H1 (cell line): Measurements from ENCODE around the gene CSH1. TPM values are rescaled to one million over a fixed set of nuclear protein-coding genes. Genes with fewer than 3 reads are reported as not detected.

Experiments used
- CTCF ChIA-PET: fragments of 300-600 bp; sonication (Branson Sonifier 250); formaldehyde crosslinking; loops from one replicate; lab custom pipeline; 2021; ENCODE audit not compliant: partially characterized antibody; lab: Charles Lee
- POLR2A ChIA-PET: fragments of 300-600 bp; sonication (Branson Sonifier 250); formaldehyde crosslinking; loops from one replicate; lab custom pipeline; 2021; ENCODE audit warnings: inconsistent platforms; ENCODE audit not compliant: partially characterized antibody; lab: Charles Lee
- DNase-seq, 2 experiments: peaks; one replicate each; pipeline versions ENCODE4 v3.0.0 to v3.0.0-alpha.2; 2010 to 2022; ENCODE audit warnings: low spot score in 2 of 2, low read depth in 1 of 2, mixed read lengths in 1 of 2
- FAIRE-seq: peaks from 2 replicates; lab custom pipeline; 2011; peaks lifted over from hg19 to GRCh38; lab: Jason Lieb, UNC
- H2AFZ ChIP-seq: 2 replicates; pipeline ENCODE4 v1.8.1; 2012; ENCODE audit warnings: low read length, inconsistent platforms
- H2AK5ac ChIP-seq: 2 replicates; pipeline ENCODE4 v1.6.1; 2013; ENCODE audit warnings: low read depth, low read length
- H2BK120ac ChIP-seq: replicated peaks from 2 replicates; pipeline ENCODE3; 2013; ENCODE audit warnings: low read depth, low read length, inconsistent platforms
- H2BK12ac ChIP-seq: 2 replicates; pipeline ENCODE4 v1.6.1; 2013; ENCODE audit warnings: low read depth, low read length
- H2BK15ac ChIP-seq: 2 replicates; pipeline ENCODE4 v1.6.1; 2013; ENCODE audit warnings: low read length
- H2BK20ac ChIP-seq: 2 replicates; pipeline ENCODE4 v1.6.1; 2013; ENCODE audit warnings: low read length
- H2BK5ac ChIP-seq: 2 replicates; pipeline ENCODE4 v1.6.1; 2013; ENCODE audit warnings: low read depth, low read length
- H3K14ac ChIP-seq: 2 replicates; pipeline ENCODE4 v1.6.1; 2013; ENCODE audit warnings: inconsistent platforms; ENCODE audit not compliant: insufficient read length
- H3K18ac ChIP-seq: 2 replicates; pipeline ENCODE4 v1.6.1; 2013; ENCODE audit warnings: low read length; ENCODE audit errors: extremely low read depth
- H3K23ac ChIP-seq: 2 replicates; pipeline ENCODE4 v1.6.1; 2013; ENCODE audit warnings: inconsistent platforms; ENCODE audit not compliant: insufficient read length
- H3K23me2 ChIP-seq: 2 replicates; pipeline ENCODE4 v1.6.1; 2013; ENCODE audit warnings: low read depth, low read length
- H3K27ac ChIP-seq: 2 replicates; pipeline ENCODE4 v1.6.1; 2011; ENCODE audit warnings: low read depth, low read length, inconsistent platforms
- H3K27me3 ChIP-seq, 4 experiments: replicated peaks in 1 of 4; 1 replicate in 1 of 4; 2 replicates in 3 of 4; pipeline versions ENCODE4 v1.6.1 to v1.8.1; 2011 to 2013; ENCODE audit warnings: low read length in 3 of 4, mild to moderate bottlenecking in 3 of 4, inconsistent platforms in 2 of 4, mixed read lengths in 2 of 4, moderate library complexity in 1 of 4; ENCODE audit not compliant: control insufficient read depth in 3 of 4, insufficient read depth in 3 of 4; ENCODE audit errors: extremely low read depth in 1 of 4
- H3K36me3 ChIP-seq, 4 experiments: 2 replicates each; pipeline versions ENCODE4 v1.6.1 to v1.8.1; 2011 to 2013; ENCODE audit warnings: mild to moderate bottlenecking in 4 of 4, low read length in 3 of 4, moderate library complexity in 2 of 4, control low read depth in 1 of 4, inconsistent platforms in 1 of 4; ENCODE audit not compliant: insufficient read depth in 4 of 4, control insufficient read depth in 2 of 4
- H3K4ac ChIP-seq: replicated peaks from 2 replicates; pipeline ENCODE3; 2013; ENCODE audit warnings: low read length, low read depth, mixed read lengths, inconsistent platforms; ENCODE audit not compliant: insufficient read length
- H3K4me1 ChIP-seq, 4 experiments: replicated peaks in 1 of 4; 1 replicate in 1 of 4; 2 replicates in 3 of 4; pipeline versions ENCODE4 v1.6.1 to v1.8.1; 2011 to 2013; ENCODE audit warnings: low read length in 3 of 4, inconsistent platforms in 2 of 4, mixed read lengths in 1 of 4; ENCODE audit not compliant: insufficient read depth in 4 of 4, control insufficient read depth in 3 of 4
- H3K4me2 ChIP-seq, 2 experiments: 2 replicates each; pipeline versions ENCODE4 v1.6.1 to v1.8.1; 2011 to 2013; ENCODE audit warnings: low read depth in 2 of 2, low read length in 2 of 2, control low read depth in 1 of 2, inconsistent platforms in 1 of 2, mild to moderate bottlenecking in 1 of 2; ENCODE audit not compliant: insufficient read depth in 1 of 2
- H3K4me3 ChIP-seq, 4 experiments: fragments of 200-600, 300-600 bp in 1 of 4; sonication (generic), shearing (Covaris generic), sonication (Bioruptor Twin) in 1 of 4; 2 replicates each; pipeline versions ENCODE4 v1.5.1 to v1.8.1; 2011 to 2016; ENCODE audit warnings: low read length in 4 of 4, low read depth in 3 of 4, control low read depth in 2 of 4, inconsistent platforms in 2 of 4, mild to moderate bottlenecking in 2 of 4, mixed read lengths in 1 of 4, moderate library complexity in 1 of 4; ENCODE audit not compliant: insufficient read depth in 2 of 4; ENCODE audit errors: extremely low read depth in 1 of 4
- H3K56ac ChIP-seq: replicated peaks from 2 replicates; pipeline ENCODE3; 2013; ENCODE audit warnings: low read depth, mild to moderate bottlenecking, mixed read lengths, low read length, inconsistent platforms; ENCODE audit not compliant: insufficient read length
- H3K79me1 ChIP-seq: 2 replicates; pipeline ENCODE4 v1.6.1; 2013; ENCODE audit warnings: low read depth, low read length, control low read depth
- H3K79me2 ChIP-seq, 2 experiments: 2 replicates each; pipeline versions ENCODE4 v1.6.1 to v1.8.1; 2012 to 2013; ENCODE audit warnings: low read length in 2 of 2, mild to moderate bottlenecking in 2 of 2, inconsistent platforms in 1 of 2; ENCODE audit not compliant: insufficient read depth in 2 of 2, control insufficient read depth in 1 of 2
- H3K9ac ChIP-seq, 4 experiments: replicated peaks in 1 of 4; 1 replicate in 1 of 4; 2 replicates in 3 of 4; pipeline versions ENCODE4 v1.6.1 to v1.8.1; 2011 to 2013; ENCODE audit warnings: low read depth in 3 of 4, low read length in 3 of 4, control low read depth in 2 of 4, mild to moderate bottlenecking in 2 of 4, moderate library complexity in 2 of 4, inconsistent platforms in 1 of 4; ENCODE audit errors: extremely low read depth in 1 of 4
- H3K9me3 ChIP-seq, 2 experiments: 2 replicates each; pipeline versions ENCODE4 v1.6.1 to v1.8.1; 2012 to 2013; ENCODE audit warnings: mild to moderate bottlenecking in 2 of 2, moderate library complexity in 2 of 2, control low read depth in 1 of 2, inconsistent platforms in 1 of 2, low read depth in 1 of 2, low read length in 1 of 2, mixed read lengths in 1 of 2; ENCODE audit not compliant: insufficient read depth in 2 of 2
- H4K20me1 ChIP-seq, 2 experiments: replicated peaks in 1 of 2; 2 replicates each; pipeline versions ENCODE3 to v1.8.1; 2011 to 2013; ENCODE audit warnings: inconsistent platforms in 2 of 2, low read length in 2 of 2, mild to moderate bottlenecking in 1 of 2; ENCODE audit not compliant: insufficient read depth in 2 of 2, control insufficient read depth in 1 of 2
- H4K5ac ChIP-seq: 2 replicates; pipeline ENCODE4 v1.6.1; 2013; ENCODE audit warnings: low read length, low read depth, mixed read lengths, inconsistent platforms; ENCODE audit not compliant: insufficient read length
- H4K8ac ChIP-seq: 2 replicates; pipeline ENCODE4 v1.8.0; 2013; ENCODE audit warnings: mild to moderate bottlenecking, moderate library complexity, low read length, inconsistent platforms; ENCODE audit not compliant: insufficient read depth; ENCODE audit errors: extremely low read depth
- H4K91ac ChIP-seq: replicated peaks from 2 replicates; pipeline ENCODE3; 2013; ENCODE audit warnings: low read length, mixed read lengths, inconsistent platforms; ENCODE audit not compliant: insufficient read length
- ASH2L ChIP-seq: fragments of 200-600, 300-600 bp; sonication (generic); IDR thresholded peaks from one replicate; pipeline ENCODE4 v1.7.1; 2017; ENCODE audit warnings: low read length
- CBX8 ChIP-seq: fragments of 300-800, 300-1000 bp; sonication (generic); IDR thresholded peaks from 2 replicates; pipeline ENCODE4 v1.7.1; 2016; ENCODE audit warnings: low read depth, low read length, borderline replicate concordance
- CHD2 ChIP-seq: IDR thresholded peaks from 2 replicates; pipeline ENCODE4 v1.6.1; 2012; ENCODE audit warnings: low read length, improper control_type of control experiment
- CREB1 ChIP-seq: IDR thresholded peaks from 2 replicates; pipeline ENCODE4 v1.6.1; 2012; ENCODE audit warnings: inconsistent platforms
- FOSL1 ChIP-seq: IDR thresholded peaks from 2 replicates; pipeline ENCODE4 v1.6.1; 2011; ENCODE audit warnings: mild to moderate bottlenecking, low read depth, low read length, moderate library complexity; ENCODE audit not compliant: insufficient read depth
- POLR2AphosphoS5 ChIP-seq: IDR thresholded peaks from 2 replicates; pipeline ENCODE4 v1.6.1; 2011; ENCODE audit warnings: low read depth, low read length
- RBBP5 ChIP-seq: IDR thresholded peaks from 2 replicates; pipeline ENCODE4 v1.7.1; 2012; ENCODE audit warnings: low read depth, mild to moderate bottlenecking, inconsistent platforms, low read length, moderate library complexity, borderline replicate concordance
- RFX5 ChIP-seq: IDR thresholded peaks from 2 replicates; pipeline ENCODE4 v1.6.1; 2011; ENCODE audit warnings: low read depth, low read length, improper control_type of control experiment, borderline replicate concordance
- SIX5 ChIP-seq: IDR thresholded peaks from 2 replicates; pipeline ENCODE4 v1.6.1; 2011; ENCODE audit warnings: mild to moderate bottlenecking, low read depth, low read length
- YY1 ChIP-seq: IDR thresholded peaks from 2 replicates; pipeline ENCODE4 v1.6.1; 2011; ENCODE audit warnings: low read depth, mild to moderate bottlenecking, low read length
- WGBS, 2 experiments: shearing (Covaris generic) in 1 of 2; methylation state at CpG; one replicate each; pipeline versions ENCODE4 v1.1.6 to v1.1.7; 2013 to 2015; ENCODE audit warnings: low lambda C conversion rate in 2 of 2, mixed read lengths in 2 of 2, inconsistent platforms in 1 of 2, low coverage in 1 of 2, missing lambda C conversion rate in 1 of 2; ENCODE audit not compliant: insufficient replicate concordance in 2 of 2, insufficient coverage in 1 of 2, insufficient read length in 1 of 2; ENCODE audit errors: extremely low coverage in 1 of 2, missing lambda C conversion rate in 1 of 2; 5-methylcytosine and 5-hydroxymethylcytosine counted together
- polyA plus RNA-seq, 7 experiments: library from polyadenylated mRNA; depleted of rRNA in 3 of 7; stranded (reverse) in 5 of 7; unstranded in 2 of 7; fragments of >200 nt in 5 of 7; fragments of 200-250 nt in 2 of 7; gene quantifications; 1 replicate in 5 of 7; 2 replicates in 1 of 7; 4 replicates in 1 of 7; pipeline versions ENCODE4 v1.2.1 to v1.2.3, GENCODE V29; 2011 to 2013; ENCODE audit warnings: missing spikeins in 2 of 7, mixed read lengths in 2 of 7
- total RNA-seq: library from RNA; stranded (reverse); fragmentation: NEBNext Ultra II Directional; extraction: Animal tissue kit (Norgen Biotek cat#: 25700); gene quantifications from 2 replicates; pipeline ENCODE4 v1.2.1, GENCODE V29; 2021
- TF ChIP-seq, protein P1 (sequence below), 3 experiments: IDR thresholded peaks; 1 replicate in 2 of 3; 2 replicates in 1 of 3; pipeline versions ENCODE4 v1.5.1 to v1.6.1; 2011; ENCODE audit warnings: low read length in 3 of 3, mild to moderate bottlenecking in 3 of 3, inconsistent platforms in 2 of 3, low read depth in 1 of 3, moderate library complexity in 1 of 3; ENCODE audit not compliant: insufficient read depth in 1 of 3; ENCODE audit errors: control extremely low read depth in 1 of 3

The CSH1 gene
- total and polyA plus RNA-seq, 2 of the 8 experiments (the other 6 are each of a cell fraction or from before 2014, with no cell fraction given) = 0.12 TPM; not detected in 1

DNA sequence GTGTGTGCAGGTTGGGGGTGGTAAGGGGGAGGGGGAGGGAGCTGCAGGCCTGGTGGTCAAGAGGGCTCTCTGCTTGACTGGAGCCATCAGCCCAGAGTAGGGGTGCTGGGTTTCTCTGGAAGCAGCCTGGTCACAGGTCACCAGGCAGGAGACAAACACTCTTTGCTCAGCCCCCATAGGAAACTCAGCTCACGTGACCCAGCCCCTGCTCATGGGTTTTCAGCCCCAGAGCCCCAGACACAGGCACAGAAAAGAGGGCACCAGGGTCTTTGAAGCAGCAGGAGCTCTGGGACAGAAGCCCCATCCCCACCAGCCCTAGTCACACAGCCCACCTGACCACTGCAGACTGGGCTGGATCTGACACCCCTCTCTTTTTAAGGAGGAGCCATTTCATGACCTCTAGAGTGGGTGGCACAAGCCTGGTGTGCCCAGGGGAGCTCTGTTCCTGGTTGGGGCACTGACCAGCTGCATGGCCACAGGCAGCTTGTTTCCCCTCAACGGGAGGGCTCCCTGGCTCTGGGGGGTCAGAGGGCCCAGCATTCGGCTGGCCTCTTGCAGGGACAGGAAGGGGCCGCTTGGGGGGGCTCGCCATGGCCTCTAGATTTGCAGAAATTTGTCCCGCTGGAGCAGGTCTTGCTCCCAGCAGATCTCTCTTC is 49.5 kb upstream of the CSH1 start:
- Histone ChIP-seq H3K23ac (no peak overlapping the region), H3K14ac (no peak overlapping the region), H3K4ac (no peak overlapping the region), H3K27me3 (no peaks in the 10 kb centered on the region), H3K79me2 (no peaks in the 10 kb centered on the region), H2BK120ac (no peak overlapping the region), H3K9ac (no peak overlapping the region), H2BK12ac (no peak overlapping the region), H3K18ac (no peak overlapping the region), H2BK15ac (peak overlapping the region; percentile 61; the same call in 1 of the 2 replicates), H3K9me3 (no peaks in the 10 kb centered on the region), H4K5ac (no peak overlapping the region), H4K8ac (no peak overlapping the region), H2BK5ac (no peak overlapping the region), H3K4me1 (peaks cover 0 to 8% (median 1%) of the 10 kb centered on the region in 4 experiments; a peak in 3 of 7 replicates), H3K23me2 (no peaks in the 10 kb centered on the region), H3K27ac (no peak overlapping the region), H3K79me1 (no peaks in the 10 kb centered on the region), H2AFZ (no peak overlapping the region), H4K20me1 (peaks cover 0 to 2% of the 10 kb centered on the region in 2 experiments), H3K36me3 (peaks cover 0 to 16% (median 1%) of the 10 kb centered on the region in 4 experiments; a peak in 4 of 8 replicates), H2AK5ac (no peak overlapping the region), H3K4me2 (no peak overlapping the region), H2BK20ac (no peak overlapping the region), H3K56ac (no peak overlapping the region), H3K4me3 (no peak overlapping the region), H4K91ac (no peak overlapping the region)
- CTCF ChIA-PET = interaction anchor here (0.6 to 3.8 kb wide), 37 partner anchors 8 to 809 kb away, joined by 3 to 135 read pairs (median 8); partner anchors contain the start of genes CD79B, CSHL1, ERN1 and GH1
- WGBS, 2 experiments = 82% methylated on average over 6 of the region's 6 CpGs; no CpG with 5 or more reads in 1 of the 2 experiments
- DNase-seq (no peak), FAIRE-seq (no peak)
- POLR2A ChIA-PET = interaction anchor here (1.1 to 2.0 kb wide), 9 partner anchors 9 to 61 kb away, joined by 3 to 14 read pairs (median 5); partner anchors contain the start of genes CSHL1 and GH1
- TF ChIP-seq ASH2L (no peak), RBBP5 (no peak), CBX8 (no peak), CHD2 (no peak), POLR2AphosphoS5 (no peak), FOSL1 (no peak), SIX5 (no peak), CREB1 (no peak), RFX5 (no peak), YY1 (no peak)
- TF ChIP-seq, protein P1, sequence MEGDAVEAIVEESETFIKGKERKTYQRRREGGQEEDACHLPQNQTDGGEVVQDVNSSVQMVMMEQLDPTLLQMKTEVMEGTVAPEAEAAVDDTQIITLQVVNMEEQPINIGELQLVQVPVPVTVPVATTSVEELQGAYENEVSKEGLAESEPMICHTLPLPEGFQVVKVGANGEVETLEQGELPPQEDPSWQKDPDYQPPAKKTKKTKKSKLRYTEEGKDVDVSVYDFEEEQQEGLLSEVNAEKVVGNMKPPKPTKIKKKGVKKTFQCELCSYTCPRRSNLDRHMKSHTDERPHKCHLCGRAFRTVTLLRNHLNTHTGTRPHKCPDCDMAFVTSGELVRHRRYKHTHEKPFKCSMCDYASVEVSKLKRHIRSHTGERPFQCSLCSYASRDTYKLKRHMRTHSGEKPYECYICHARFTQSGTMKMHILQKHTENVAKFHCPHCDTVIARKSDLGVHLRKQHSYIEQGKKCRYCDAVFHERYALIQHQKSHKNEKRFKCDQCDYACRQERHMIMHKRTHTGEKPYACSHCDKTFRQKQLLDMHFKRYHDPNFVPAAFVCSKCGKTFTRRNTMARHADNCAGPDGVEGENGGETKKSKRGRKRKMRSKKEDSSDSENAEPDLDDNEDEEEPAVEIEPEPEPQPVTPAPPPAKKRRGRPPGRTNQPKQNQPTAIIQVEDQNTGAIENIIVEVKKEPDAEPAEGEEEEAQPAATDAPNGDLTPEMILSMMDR (IDR thresholded peaks at IDR 0.05; ENCODE audit: control extremely low read depth in 1 of 3, insufficient read depth in 1 of 3, low read depth in 1 of 3, low read length in 3 of 3) = no peak
